Spleen (tissue), 7 donors: ENCODE data around the gene STIM1.

Experiments
- CTCF ChIP-seq, 11 experiments: fragments of 200-600 bp in 7 of 11; fragments of 450-650 bp in 4 of 11; sonication (generic) in 4 of 11; IDR thresholded peaks in 8 of 11; conservative IDR thresholded peaks in 3 of 11; 1 replicate in 7 of 11; 2 replicates in 4 of 11; pipeline versions ENCODE4 v1.4.0 to v1.8.0; 2016 to 2021; ENCODE audit warnings: antibody characterized with exemption in 11 of 11, inconsistent platforms in 4 of 11, mild to moderate bottlenecking in 1 of 11
- POLR2A ChIP-seq, 3 donors: fragments of 450-650 bp; IDR thresholded peaks; one replicate each; pipeline ENCODE4 v1.5.1; 2017; ENCODE audit warnings: antibody characterized with exemption in 3 of 3, mild to moderate bottlenecking in 1 of 3
- POLR2AphosphoS5 ChIP-seq, 3 donors: sonication (generic); formaldehyde crosslinking; IDR thresholded peaks; one replicate each; pipeline ENCODE4 v1.5.1; 2017; ENCODE audit warnings: antibody characterized with exemption in 3 of 3
- donor health status: DM: no; HTN: no; CAD: no; lungs with moderate emphysema.
- donor health status: DM: no; HTN: no; CAD: no.
- donor health status: DM: no; HTN: no; CAD: no.

DNA sequence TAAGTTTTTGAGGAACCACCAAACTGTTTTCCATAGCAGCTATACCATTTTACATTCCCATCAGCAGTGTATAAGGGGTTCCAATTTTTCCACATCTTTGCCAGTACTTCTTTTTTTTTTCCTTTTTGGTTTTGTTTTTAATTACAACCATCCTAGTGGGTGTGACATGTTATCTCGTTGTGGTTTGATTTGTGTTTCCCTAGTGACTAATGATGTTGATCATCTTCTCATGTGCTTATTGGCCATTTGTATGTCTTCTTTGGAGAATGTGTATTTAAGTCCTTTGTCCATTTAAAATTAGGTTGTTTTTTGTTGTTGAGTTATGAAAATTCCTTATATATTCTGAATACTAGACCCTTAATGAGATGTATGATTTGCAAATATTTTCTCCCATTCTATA lies 59.3 kb downstream of the STIM1 start:
- TF ChIP-seq POLR2A (IDR thresholded peaks at IDR 0.05) (no peak), CTCF (IDR thresholded peaks at IDR 0.05 in 8 of 11, conservative IDR thresholded peaks at IDR 0.05 in 3 of 11) (no peak), POLR2AphosphoS5 (IDR thresholded peaks at IDR 0.05) (no peak)
